ENCODE measurements around the gene VPS37C. TPM values are rescaled to one million over a fixed set of nuclear protein-coding genes. Genes with fewer than 3 reads are reported as not detected.

Gene VPS37C
- total and polyA plus RNA-seq, 9 of the 15 experiments (the other 6 are each of a cell fraction or from before 2014, with no cell fraction given) = 0.62 to 29.8 (median 11.5) TPM

- H3K4me1 ChIP-seq (replicated peaks in 1 of 2; ENCODE audit: control insufficient read depth in 2 of 2, insufficient read depth in 2 of 2, low read length in 2 of 2) = peaks cover 0 to 3% of the 10 kb centered on the region in 2 experiments; a peak in 2 of 5 replicates
- FAIRE-seq (no peak), ATAC-seq (no peak), DNase-seq (ENCODE audit: extremely low read depth in 1 of 4, low spot score in 3 of 4) (no peak)
- H3K27me3 ChIP-seq (ENCODE audit: control insufficient read depth in 2 of 2, insufficient read depth in 2 of 2, low read length in 2 of 2) = peaks cover 58 to 91% of the 10 kb centered on the region in 2 experiments
- no peaks in the 10 kb centered on the region for H3K79me2 ChIP-seq (ENCODE audit: control insufficient read depth, insufficient read depth, low read length)
- ChIA-PET CTCF (ENCODE audit: low intra/inter-chr PET ratio) (no interaction called here), POLR2A (interaction anchor here (1.2 to 1.6 kb wide), 2 partner anchors 8 to 10 kb away, joined by 4 to 5 read pairs; no protein-coding TSS in a partner anchor)
- TF ChIP-seq, protein P1, sequence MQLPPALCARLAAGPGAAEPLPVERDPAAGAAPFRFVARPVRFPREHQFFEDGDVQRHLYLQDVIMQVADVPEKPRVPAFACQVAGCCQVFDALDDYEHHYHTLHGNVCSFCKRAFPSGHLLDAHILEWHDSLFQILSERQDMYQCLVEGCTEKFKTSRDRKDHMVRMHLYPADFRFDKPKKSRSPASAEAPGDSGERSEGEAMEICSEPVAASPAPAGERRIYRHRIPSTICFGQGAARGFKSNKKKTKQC (CRISPR knock-in tag; IDR thresholded peaks at IDR 0.05) = no peak
- TF ChIP-seq E2F3 (CRISPR knock-in tag; IDR thresholded peaks at IDR 0.05) (no peak), NBN (IDR thresholded peaks at IDR 0.05; ENCODE audit: low read depth) (no peak), TAL1 (IDR thresholded peaks at IDR 0.05) (no peak), NR2C2 (CRISPR knock-in tag; IDR thresholded peaks at IDR 0.05) (no peak), NR2C2 (tag; IDR thresholded peaks at IDR 0.05) (no peak), MAZ (CRISPR knock-in tag; conservative IDR thresholded peaks at IDR 0.05 in 1 of 2, IDR thresholded peaks at IDR 0.05 in 1 of 2) (no peak), FOXO4 (CRISPR knock-in tag; IDR thresholded peaks at IDR 0.05) (no peak), GATAD2A (IDR thresholded peaks at IDR 0.05) (no peak), MTF1 (CRISPR knock-in tag; IDR thresholded peaks at IDR 0.05; ENCODE audit: borderline replicate concordance) (no peak), ZZZ3 (IDR thresholded peaks at IDR 0.05) (no peak), ZNF589 (CRISPR knock-in tag; IDR thresholded peaks at IDR 0.05; ENCODE audit: low read depth) (no peak), ZNF134 (CRISPR knock-in tag; conservative IDR thresholded peaks at IDR 0.05) (no peak)
- H4K20me1 ChIP-seq (replicated peaks; ENCODE audit: control insufficient read depth, insufficient read depth, low read length) = peaks cover 21% of the 10 kb centered on the region
- no peak overlapping the region for H3K4me3 ChIP-seq
- H3K9me3 ChIP-seq (replicated peaks; ENCODE audit: control insufficient read depth, insufficient read depth, low read depth, low read length) = no peaks in the 10 kb centered on the region
- peaks cover 4% of the 10 kb centered on the region for H3K9me1 ChIP-seq (ENCODE audit: control insufficient read depth, insufficient read depth, low read length)
- H3K4me2 ChIP-seq (ENCODE audit: insufficient read depth, low read length) = no peak overlapping the region
- H2AFZ ChIP-seq (ENCODE audit: low read depth, low read length) = no peak overlapping the region
- under 1% methylated on average over 11 of the region's 11 CpGs for whole genome bisulfite sequencing (ENCODE audit: insufficient coverage, low coverage, missing lambda C conversion rate)
- in situ Hi-C loops (cut with MboI) = no loop called here
- intact Hi-C loops (cut with micrococcal nuclease) = no loop called here
- no peak overlapping the region; a peak in 1 of 4 replicates for H3K9ac ChIP-seq (ENCODE audit: insufficient read depth in 1 of 2, low read depth in 2 of 2, low read length in 2 of 2)
- H3K27ac ChIP-seq (ENCODE audit: extremely low read depth, low read depth, low read length) = no peak overlapping the region
- no TSS peak for BruUV-seq (replicated peaks)
- no peaks in the 10 kb centered on the region for H3K36me3 ChIP-seq (ENCODE audit: control insufficient read depth, insufficient read depth, low read length)
These were observed 49.3 kb downstream of the VPS37C start for GRCh38 chr11:61111786-61112517.
